Sigmoid colon (tissue), 7 donors: ENCODE measurements around the gene GPR27. TPM values are rescaled to one million over a fixed set of nuclear protein-coding genes. Genes with fewer than 3 reads are reported as not detected.

Experiments
- DNase-seq: peaks from one replicate; pipeline ENCODE4 v3.0.0-alpha.2; 2019
- H3K27ac ChIP-seq, 4 donors: fragments of 200-600 bp; sonication (generic); one replicate each; pipeline ENCODE4 v1.5.1; 2016 to 2019; ENCODE audit warnings: mild to moderate bottlenecking in 1 of 4
- H3K27me3 ChIP-seq, 3 donors: fragments of 200-600 bp; sonication (generic); one replicate each; pipeline ENCODE4 v1.5.1; 2019; ENCODE audit warnings: mild to moderate bottlenecking in 1 of 3
- H3K36me3 ChIP-seq, 4 donors: fragments of 200-600 bp; sonication (generic); one replicate each; pipeline ENCODE4 v1.5.1; 2016 to 2019
- H3K4me1 ChIP-seq, 4 donors: fragments of 200-600 bp; sonication (generic); one replicate each; pipeline ENCODE4 v1.5.1; 2017 to 2019
- H3K4me3 ChIP-seq, 4 donors: fragments of 200-600 bp; sonication (generic); one replicate each; pipeline ENCODE4 v1.5.1; 2017 to 2019; ENCODE audit warnings: mild to moderate bottlenecking in 2 of 4, moderate library complexity in 1 of 4
- H3K9me3 ChIP-seq, 4 donors: fragments of 200-600 bp in 3 of 4; sonication (generic) in 3 of 4; one replicate each; pipeline versions ENCODE4 v1.5.1 to v1.6.1; 2013 to 2019
- EP300 ChIP-seq, 4 donors: sonication (generic); formaldehyde crosslinking; IDR thresholded peaks; one replicate each; pipeline ENCODE4 v1.6.1; 2017; ENCODE audit warnings: antibody characterized with exemption in 4 of 4
- POLR2A ChIP-seq, 2 donors: fragments of 450-650 bp; IDR thresholded peaks; one replicate each; pipeline ENCODE4 v1.6.1; 2016; ENCODE audit warnings: antibody characterized with exemption in 2 of 2, mild to moderate bottlenecking in 2 of 2, moderate library complexity in 2 of 2
- POLR2AphosphoS5 ChIP-seq, 4 donors: sonication (generic); formaldehyde crosslinking; IDR thresholded peaks; one replicate each; pipeline ENCODE4 v1.6.1; 2017; ENCODE audit warnings: antibody characterized with exemption in 4 of 4
- WGBS, 2 donors: extraction: QIAGEN DNeasy Blood & Tissue Kit; methylation state at CpG; one replicate each; pipeline ENCODE4 v1.1.7; 2013; 5-methylcytosine and 5-hydroxymethylcytosine counted together
- intact Hi-C: fragments of 100-400 bp; cut with DNase I; formaldehyde crosslinking; loops from one replicate; pipeline ENCODE4 v1.15.1; 2023
- polyA plus RNA-seq, 3 donors: library from polyadenylated mRNA; stranded (reverse); fragments of 200-250 nt; gene quantifications; one replicate each; pipeline ENCODE4 v1.2.3, GENCODE V29; 2013
- total RNA-seq, 4 donors: library from RNA; depleted of rRNA; stranded (reverse); fragments of >200 nt; gene quantifications; one replicate each; pipeline ENCODE4 v1.1.0, GENCODE V29; 2016
- TF ChIP-seq, protein P1 (sequence below), 4 experiments: fragments of 450-650 bp in 3 of 4; fragments of 200-600 bp in 1 of 4; IDR thresholded peaks; one replicate each; pipeline ENCODE4 v1.5.1; 2016 to 2019; ENCODE audit warnings: antibody characterized with exemption in 4 of 4, mild to moderate bottlenecking in 3 of 4, moderate library complexity in 2 of 4
- donor health status: healthy with polysubstance abuse.
- donor health status: Bipolar disorder and iron deficiency.
- donor health status: healthy.

Gene GPR27
- total and polyA plus RNA-seq, 7 donors = 0.33 to 1.4 (median 0.95) TPM; not detected in 1

- peak overlapping the region in 1 of 4 donors; percentile 94 for H3K4me3 ChIP-seq
- no peaks in the 10 kb centered on the region for H3K27me3 ChIP-seq
- peaks cover 2 to 30% (median 19%) of the 10 kb centered on the region in 4 donors for H3K4me1 ChIP-seq
- no peaks in the 10 kb centered on the region for H3K36me3 ChIP-seq
- H3K9me3 ChIP-seq = no peaks in the 10 kb centered on the region
- peak overlapping the region in 3 of 4 donors; percentile 75 to 83 (median 78) for H3K27ac ChIP-seq
- DNase-seq = no peak
- TF ChIP-seq POLR2AphosphoS5 (IDR thresholded peaks at IDR 0.05) (no peak), POLR2A (IDR thresholded peaks at IDR 0.05) (no peak), EP300 (IDR thresholded peaks at IDR 0.05) (no peak)
- TF ChIP-seq, protein P1, sequence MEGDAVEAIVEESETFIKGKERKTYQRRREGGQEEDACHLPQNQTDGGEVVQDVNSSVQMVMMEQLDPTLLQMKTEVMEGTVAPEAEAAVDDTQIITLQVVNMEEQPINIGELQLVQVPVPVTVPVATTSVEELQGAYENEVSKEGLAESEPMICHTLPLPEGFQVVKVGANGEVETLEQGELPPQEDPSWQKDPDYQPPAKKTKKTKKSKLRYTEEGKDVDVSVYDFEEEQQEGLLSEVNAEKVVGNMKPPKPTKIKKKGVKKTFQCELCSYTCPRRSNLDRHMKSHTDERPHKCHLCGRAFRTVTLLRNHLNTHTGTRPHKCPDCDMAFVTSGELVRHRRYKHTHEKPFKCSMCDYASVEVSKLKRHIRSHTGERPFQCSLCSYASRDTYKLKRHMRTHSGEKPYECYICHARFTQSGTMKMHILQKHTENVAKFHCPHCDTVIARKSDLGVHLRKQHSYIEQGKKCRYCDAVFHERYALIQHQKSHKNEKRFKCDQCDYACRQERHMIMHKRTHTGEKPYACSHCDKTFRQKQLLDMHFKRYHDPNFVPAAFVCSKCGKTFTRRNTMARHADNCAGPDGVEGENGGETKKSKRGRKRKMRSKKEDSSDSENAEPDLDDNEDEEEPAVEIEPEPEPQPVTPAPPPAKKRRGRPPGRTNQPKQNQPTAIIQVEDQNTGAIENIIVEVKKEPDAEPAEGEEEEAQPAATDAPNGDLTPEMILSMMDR (IDR thresholded peaks at IDR 0.05) = no peak
- intact Hi-C loops = loop anchor here (10.0 kb wide), 1 partner anchor 1359 kb away; no protein-coding TSS in a partner anchor
- 71 to 89% methylated on average over 8 of the region's 8 CpGs for WGBS, 2 donors
Measured at GRCh38 chr3:71726146-71726545, 27.5 kb upstream of the GPR27 start.

- intact Hi-C loops = loop anchor here (10.0 kb wide), 1 partner anchor 1356 kb away; no protein-coding TSS in a partner anchor
- 77 to 78% methylated on average over 4 of the region's 4 CpGs for WGBS, 2 donors
- Histone ChIP-seq H3K27ac (no peak overlapping the region), H3K9me3 (no peaks in the 10 kb centered on the region), H3K36me3 (no peaks in the 10 kb centered on the region), H3K4me3 (no peak overlapping the region), H3K4me1 (peaks cover 2 to 18% (median 15%) of the 10 kb centered on the region in 4 donors), H3K27me3 (no peaks in the 10 kb centered on the region)
- TF ChIP-seq, protein P1 (IDR thresholded peaks at IDR 0.05) = no peak
- no peak for TF ChIP-seq EP300 (IDR thresholded peaks at IDR 0.05)
- no peak for TF ChIP-seq POLR2AphosphoS5 (IDR thresholded peaks at IDR 0.05)
- TF ChIP-seq POLR2A (IDR thresholded peaks at IDR 0.05) = no peak
- DNase-seq = no peak
Measured at GRCh38 chr3:71728632-71729342, 24.9 kb upstream of the GPR27 start.

GRCh38 chr3:71732637-71733036 lies 21.0 kb upstream of the GPR27 start:
- H3K27ac ChIP-seq = no peak overlapping the region
- no peaks in the 10 kb centered on the region for H3K27me3 ChIP-seq
- no peak for TF ChIP-seq POLR2A (IDR thresholded peaks at IDR 0.05)
- no peak for TF ChIP-seq EP300 (IDR thresholded peaks at IDR 0.05)
- TF ChIP-seq, protein P1 (IDR thresholded peaks at IDR 0.05) = no peak
- no peak for TF ChIP-seq POLR2AphosphoS5 (IDR thresholded peaks at IDR 0.05)
- 67 to 88% methylated on average over 4 of the region's 4 CpGs for WGBS, 2 donors
- no peak overlapping the region for H3K4me3 ChIP-seq
- H3K4me1 ChIP-seq = peaks cover 0 to 4% (median under 1%) of the 10 kb centered on the region in 4 donors
- no peaks in the 10 kb centered on the region for H3K9me3 ChIP-seq
- no peak for DNase-seq
- intact Hi-C loops = loop anchor here (5.0 kb wide), 1 partner anchor 1090 kb away; no protein-coding TSS in a partner anchor
- H3K36me3 ChIP-seq = no peaks in the 10 kb centered on the region

DNA sequence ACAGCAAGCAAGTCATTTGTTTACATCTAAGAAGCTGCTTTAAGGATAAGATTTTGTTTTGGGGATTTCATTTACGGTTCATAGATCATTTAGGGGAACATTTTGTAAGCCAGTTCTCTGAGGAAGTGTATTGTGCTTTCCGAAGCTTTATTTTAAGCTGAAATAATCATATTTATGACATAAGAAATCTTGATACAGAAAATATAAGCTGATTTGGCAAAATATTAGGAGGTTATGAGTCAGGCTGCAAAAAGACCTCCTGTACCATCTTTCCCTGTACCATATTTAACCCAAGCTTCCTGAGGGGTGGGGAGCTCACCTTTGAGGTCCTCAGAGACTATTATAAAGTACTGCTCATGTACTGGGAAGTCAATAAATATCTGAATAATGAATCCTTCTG lies 20.3 kb upstream of the GPR27 start:
- TF ChIP-seq POLR2A (IDR thresholded peaks at IDR 0.05) = no peak
- no peak for TF ChIP-seq POLR2AphosphoS5 (IDR thresholded peaks at IDR 0.05)
- TF ChIP-seq, protein P1 (IDR thresholded peaks at IDR 0.05) = no peak
- no peak for TF ChIP-seq EP300 (IDR thresholded peaks at IDR 0.05)
- 91 to 92% methylated on average over 2 of the region's 2 CpGs for WGBS, 2 donors
- Histone ChIP-seq H3K9me3 (no peaks in the 10 kb centered on the region), H3K4me3 (no peak overlapping the region), H3K27me3 (no peaks in the 10 kb centered on the region), H3K27ac (no peak overlapping the region), H3K36me3 (no peaks in the 10 kb centered on the region), H3K4me1 (peaks cover 0 to 4% (median 0%) of the 10 kb centered on the region in 4 donors)
- intact Hi-C loops = loop anchor here (5.0 kb wide), 1 partner anchor 1089 kb away; no protein-coding TSS in a partner anchor
- DNase-seq = no peak
